ENCODE data around the gene TRMT61A. TPM values are rescaled to one million over a fixed set of nuclear protein-coding genes. Genes with fewer than 3 reads are reported as not detected.
"Not testable (repeated sequence)": the region's sequence is repeated elsewhere in the genome, so short reads cannot be mapped to it uniquely, and the experiment has no call there.

TRMT61A gene
- total and polyA plus RNA-seq, 9 donors = 6.4 to 9.1 (median 7.8) TPM

DNA sequence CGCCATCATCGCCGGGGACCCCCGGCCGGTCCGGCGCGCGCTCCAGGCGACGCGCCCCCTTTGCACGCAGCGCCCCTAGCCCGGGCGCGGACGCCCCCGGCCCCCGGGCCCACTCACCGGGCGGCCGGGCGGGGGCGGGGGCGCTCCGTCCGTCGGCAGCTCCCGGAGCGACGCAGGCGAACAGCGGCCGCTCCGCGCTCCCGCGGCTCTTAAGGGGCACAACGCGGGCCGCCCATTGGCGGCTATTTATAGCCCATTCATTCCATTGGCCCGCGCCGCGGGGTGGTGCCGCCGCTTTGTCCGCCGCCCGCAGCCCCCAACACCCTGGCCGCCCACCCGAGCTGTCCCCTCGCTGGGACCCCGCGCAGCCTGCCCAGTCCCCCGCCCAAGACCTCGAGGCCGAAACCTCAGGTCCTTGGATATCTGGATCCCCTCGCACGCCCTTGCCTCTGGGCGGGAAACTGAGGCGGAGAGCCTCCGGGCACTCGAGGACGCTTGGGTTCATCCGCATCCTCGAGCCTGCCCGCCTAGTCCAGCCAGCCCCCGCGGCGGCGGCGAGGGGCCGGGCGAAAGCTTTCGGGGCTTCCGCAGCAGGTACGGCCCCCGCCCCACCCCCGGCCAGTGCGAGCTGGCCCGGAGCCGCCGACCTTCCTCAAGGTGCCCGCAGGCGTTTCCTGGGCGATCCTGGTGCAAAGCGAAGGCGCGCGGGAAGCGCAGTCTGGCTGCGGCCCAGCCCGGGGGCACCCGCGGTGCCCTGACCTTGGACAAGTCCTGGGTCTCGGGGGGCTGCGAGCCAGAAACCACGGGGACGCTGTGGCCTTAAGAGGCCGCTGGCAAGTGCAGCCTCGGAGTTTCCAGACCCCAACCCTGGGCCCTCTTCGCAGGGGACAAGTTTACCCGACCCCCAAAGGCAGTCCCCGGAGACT lies 6.1 kb upstream of the TRMT61A start, which contains the start of gene CKB:
Gene CKB, minus strand, starts transcription at position 182 of the 926 bp plus-strand sequence. CDS start 337 bp downstream, outside the sequence.
- Histone ChIP-seq H3K4me3 (ENCODE audit: low read length) (peak within 1 kb of the TSS; percentile 51), H3K36me3 (ENCODE audit: control insufficient read depth, insufficient read depth, low read length) (peaks cover 11% of the 10 kb centered on the region), H3K4me1 (ENCODE audit: control insufficient read depth, insufficient read depth, low read length) (peaks cover 75% of the 10 kb centered on the region), H3K27me3 (ENCODE audit: control insufficient read depth, insufficient read depth, low read length) (peaks cover 32% of the 10 kb centered on the region), H3K27ac (ENCODE audit: low read length) (no peak within 1 kb of the TSS), H3K9me3 (replicated peaks; ENCODE audit: control insufficient read depth, low read depth, low read length) (no peaks in the 10 kb centered on the region)
- WGBS (ENCODE audit: insufficient coverage) = under 1% methylated on average over 103 of the region's 107 CpGs
- DNase-seq = peak; percentile 79

DNA sequence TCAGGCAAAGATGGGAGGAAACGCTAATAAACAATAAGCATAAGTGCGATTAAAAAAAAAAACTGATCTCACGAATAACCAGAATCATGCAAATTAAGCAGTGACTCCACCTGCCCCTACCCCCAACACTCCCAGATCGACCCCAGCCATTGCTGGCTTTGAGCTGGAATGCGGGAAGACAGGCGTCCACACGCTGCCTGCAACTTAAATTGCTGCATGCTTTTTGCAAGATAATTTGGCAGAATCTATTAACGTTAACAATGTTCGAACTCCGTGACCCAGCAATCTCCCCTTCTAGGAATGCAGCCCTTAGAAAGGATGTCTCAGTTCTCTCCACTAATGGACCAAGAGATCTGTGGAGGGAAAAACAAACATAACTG lies 5.4 kb upstream of the TRMT61A start:
- no peaks in the 10 kb centered on the region for H3K9me3 ChIP-seq (replicated peaks; ENCODE audit: control insufficient read depth, low read depth, low read length)
- peaks cover 75% of the 10 kb centered on the region for H3K4me1 ChIP-seq (ENCODE audit: control insufficient read depth, insufficient read depth, low read length)
- no peak for DNase-seq
- H3K36me3 ChIP-seq (ENCODE audit: control insufficient read depth, insufficient read depth, low read length) = peaks cover 11% of the 10 kb centered on the region
- no peak overlapping the region for H3K27ac ChIP-seq (ENCODE audit: low read length)
- H3K4me3 ChIP-seq (ENCODE audit: low read length) = no peak overlapping the region
- 21% methylated on average over 7 of the region's 10 CpGs for WGBS (ENCODE audit: insufficient coverage)
- H3K27me3 ChIP-seq (ENCODE audit: control insufficient read depth, insufficient read depth, low read length) = peaks cover 32% of the 10 kb centered on the region

DNA sequence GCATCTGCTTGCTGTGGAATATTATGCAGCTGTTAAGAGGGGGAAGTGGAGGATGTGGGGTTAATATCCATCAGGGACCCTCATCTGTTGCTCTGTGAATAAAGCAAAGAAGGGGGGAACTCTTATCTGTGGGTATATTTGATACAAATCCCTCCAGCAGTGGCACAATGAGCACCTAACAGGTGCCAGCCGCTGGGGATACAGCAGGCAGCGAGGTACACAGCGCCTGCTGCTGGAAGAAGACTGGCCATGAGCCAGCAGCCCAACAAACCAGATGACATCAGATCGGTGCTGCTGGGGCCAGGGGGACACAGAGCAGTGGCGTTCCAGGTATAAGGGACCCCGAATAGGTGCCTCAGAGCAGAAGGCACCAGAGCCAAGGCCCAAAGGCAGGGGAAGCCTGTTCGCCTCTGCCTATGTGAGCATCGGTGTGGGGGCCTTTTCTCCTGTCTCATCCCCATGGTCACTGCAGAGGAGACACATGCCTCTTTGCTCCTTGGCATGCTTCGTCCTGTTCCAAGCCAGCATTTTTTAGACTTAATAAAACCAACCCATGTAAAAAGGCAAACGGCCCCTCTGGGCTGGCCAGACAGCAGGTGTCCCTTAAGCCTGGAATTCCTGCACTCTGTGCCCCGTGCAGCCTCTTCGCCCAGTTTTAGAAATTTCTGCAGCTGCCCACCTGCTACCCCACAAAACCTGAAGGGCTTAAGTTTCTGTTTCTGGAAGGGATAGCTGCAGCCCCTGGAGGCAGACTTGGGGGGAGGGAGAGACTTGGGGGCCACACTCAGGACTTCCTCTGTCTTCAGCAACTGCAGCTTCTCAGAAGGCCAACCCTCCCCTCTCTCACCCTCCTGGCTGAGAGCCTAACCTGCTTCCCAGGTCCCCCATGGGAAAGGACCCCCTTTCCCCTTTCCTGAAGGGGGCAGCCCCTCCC lies 4.7 kb upstream of the TRMT61A start:
- H3K4me1 ChIP-seq (ENCODE audit: control insufficient read depth, insufficient read depth, low read length) = peaks cover 71% of the 10 kb centered on the region
- peaks cover 32% of the 10 kb centered on the region for H3K27me3 ChIP-seq (ENCODE audit: control insufficient read depth, insufficient read depth, low read length)
- WGBS (ENCODE audit: insufficient coverage) = 65% methylated on average over 9 of the region's 12 CpGs
- H3K4me3 ChIP-seq (ENCODE audit: low read length) = no peak overlapping the region
- no peak for DNase-seq
- H3K36me3 ChIP-seq (ENCODE audit: control insufficient read depth, insufficient read depth, low read length) = peaks cover 8% of the 10 kb centered on the region
- no peak overlapping the region for H3K27ac ChIP-seq (ENCODE audit: low read length)
- H3K9me3 ChIP-seq (replicated peaks; ENCODE audit: control insufficient read depth, low read depth, low read length) = no peaks in the 10 kb centered on the region

DNA sequence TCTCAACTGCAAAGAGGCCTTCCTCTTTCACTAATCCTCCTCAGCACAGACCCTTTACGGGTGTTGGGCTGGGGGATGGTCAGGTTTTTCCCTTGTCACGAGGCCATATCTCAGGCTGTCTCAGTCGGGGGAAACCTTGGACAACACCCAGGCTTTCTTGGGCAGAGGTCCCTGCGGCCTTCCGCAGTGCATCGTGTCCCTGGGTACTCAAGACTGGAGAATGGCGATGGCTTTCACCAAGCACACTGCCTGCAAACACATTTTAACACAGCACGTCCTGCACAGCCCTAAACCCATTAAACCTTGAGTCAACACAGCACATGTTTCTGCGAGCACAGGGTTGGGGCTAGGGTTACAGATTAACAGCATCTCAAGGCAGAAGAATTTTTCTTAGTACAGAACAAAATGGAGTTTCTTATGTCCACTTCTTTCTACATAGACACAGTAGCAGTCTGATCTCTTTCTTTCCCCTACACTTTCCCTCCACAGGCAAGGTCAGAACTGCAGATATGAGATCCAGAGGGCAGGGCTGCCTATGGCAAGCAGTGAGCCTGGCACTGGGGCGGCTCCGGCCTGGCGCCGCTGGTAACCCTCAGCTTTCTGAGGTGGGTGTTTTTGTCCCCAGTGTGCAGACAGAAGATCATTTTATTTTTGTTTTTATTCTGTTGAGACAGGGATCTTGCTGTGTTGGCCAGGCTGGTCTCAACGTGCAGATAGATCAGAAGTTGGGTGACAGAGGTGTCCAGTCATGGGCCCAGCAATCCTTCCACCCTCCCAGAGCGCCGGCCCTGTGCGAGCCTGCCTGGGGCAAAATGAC lies 3.4 kb upstream of the TRMT61A start:
- Histone ChIP-seq H3K27me3 (ENCODE audit: control insufficient read depth, insufficient read depth, low read length) (peaks cover 27% of the 10 kb centered on the region), H3K4me1 (ENCODE audit: control insufficient read depth, insufficient read depth, low read length) (peaks cover 70% of the 10 kb centered on the region)
- not testable (repeated sequence) for H3K27ac ChIP-seq (ENCODE audit: low read length); H3K4me3 ChIP-seq (ENCODE audit: low read length); H3K9me3 ChIP-seq (replicated peaks; ENCODE audit: control insufficient read depth, low read depth, low read length); DNase-seq; H3K36me3 ChIP-seq (ENCODE audit: control insufficient read depth, insufficient read depth, low read length)
- 67% methylated on average over 11 of the region's 17 CpGs for WGBS (ENCODE audit: insufficient coverage)

DNA sequence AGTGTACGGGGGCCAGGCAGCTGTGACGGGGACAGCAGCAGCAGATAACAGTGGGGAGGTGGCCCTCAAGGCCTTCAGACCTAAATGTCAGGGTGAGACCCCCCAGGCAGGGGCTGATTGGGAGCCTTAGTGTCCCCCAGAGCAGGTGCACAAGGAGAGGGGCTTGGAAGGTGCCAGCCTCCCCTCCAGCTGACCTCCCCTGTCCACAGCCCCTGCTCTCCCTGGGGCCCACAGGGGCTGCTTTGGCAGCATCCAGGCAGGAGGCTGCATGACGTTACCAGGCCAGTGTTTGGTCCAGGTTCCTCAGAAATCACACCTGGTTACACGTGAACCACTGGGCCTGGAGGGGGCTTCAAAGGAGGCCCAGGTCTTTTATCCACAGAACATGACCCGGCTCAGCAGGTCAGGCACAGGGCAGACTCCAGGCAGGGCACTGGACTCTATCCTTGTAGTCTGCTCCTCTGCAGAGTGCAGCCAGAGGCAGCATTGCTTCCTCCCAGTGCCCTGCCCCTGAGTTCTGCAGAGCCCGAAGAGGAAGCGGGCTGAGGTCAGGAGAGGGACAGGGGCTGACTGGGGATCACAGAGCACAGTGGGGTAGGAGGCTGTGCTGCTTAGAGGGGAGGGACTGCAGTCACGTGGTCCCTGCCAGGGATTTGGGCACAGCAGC lies 2.6 kb upstream of the TRMT61A start:
- Histone ChIP-seq H3K4me1 (ENCODE audit: control insufficient read depth, insufficient read depth, low read length) (peaks cover 66% of the 10 kb centered on the region), H3K36me3 (ENCODE audit: control insufficient read depth, insufficient read depth, low read length) (peaks cover 12% of the 10 kb centered on the region), H3K4me3 (ENCODE audit: low read length) (no peak overlapping the region), H3K27ac (ENCODE audit: low read length) (no peak overlapping the region), H3K9me3 (replicated peaks; ENCODE audit: control insufficient read depth, low read depth, low read length) (no peaks in the 10 kb centered on the region), H3K27me3 (ENCODE audit: control insufficient read depth, insufficient read depth, low read length) (peaks cover 22% of the 10 kb centered on the region)
- no peak for DNase-seq
- 50% methylated on average over 5 of the region's 8 CpGs for WGBS (ENCODE audit: insufficient coverage)

DNA sequence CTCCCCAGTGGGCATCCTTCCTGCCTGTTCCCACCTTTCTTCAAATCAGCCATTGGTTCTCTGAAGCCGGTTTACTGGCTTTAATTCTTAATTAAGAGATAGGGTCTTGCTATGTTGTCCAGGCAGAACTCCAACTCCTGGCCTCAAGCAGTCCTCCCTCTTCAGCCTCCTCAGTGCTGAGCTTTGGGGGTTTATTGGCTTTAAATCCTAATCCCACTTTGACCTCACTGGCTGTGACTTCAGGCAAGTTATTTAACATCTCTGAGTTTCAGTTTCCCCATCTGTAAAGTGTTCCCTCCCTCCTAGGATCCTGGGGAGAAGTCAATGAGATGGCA lies 2.1 kb upstream of the TRMT61A start:
- Histone ChIP-seq H3K27me3 (ENCODE audit: control insufficient read depth, insufficient read depth, low read length) (peaks cover 19% of the 10 kb centered on the region), H3K36me3 (ENCODE audit: control insufficient read depth, insufficient read depth, low read length) (peaks cover 12% of the 10 kb centered on the region), H3K9me3 (replicated peaks; ENCODE audit: control insufficient read depth, low read depth, low read length) (no peaks in the 10 kb centered on the region), H3K4me3 (ENCODE audit: low read length) (no peak overlapping the region), H3K27ac (ENCODE audit: low read length) (no peak overlapping the region), H3K4me1 (ENCODE audit: control insufficient read depth, insufficient read depth, low read length) (peaks cover 66% of the 10 kb centered on the region)
- no CpG with 5 or more reads among the region's 1 CpG for WGBS (ENCODE audit: insufficient coverage)
- DNase-seq = no peak

DNA sequence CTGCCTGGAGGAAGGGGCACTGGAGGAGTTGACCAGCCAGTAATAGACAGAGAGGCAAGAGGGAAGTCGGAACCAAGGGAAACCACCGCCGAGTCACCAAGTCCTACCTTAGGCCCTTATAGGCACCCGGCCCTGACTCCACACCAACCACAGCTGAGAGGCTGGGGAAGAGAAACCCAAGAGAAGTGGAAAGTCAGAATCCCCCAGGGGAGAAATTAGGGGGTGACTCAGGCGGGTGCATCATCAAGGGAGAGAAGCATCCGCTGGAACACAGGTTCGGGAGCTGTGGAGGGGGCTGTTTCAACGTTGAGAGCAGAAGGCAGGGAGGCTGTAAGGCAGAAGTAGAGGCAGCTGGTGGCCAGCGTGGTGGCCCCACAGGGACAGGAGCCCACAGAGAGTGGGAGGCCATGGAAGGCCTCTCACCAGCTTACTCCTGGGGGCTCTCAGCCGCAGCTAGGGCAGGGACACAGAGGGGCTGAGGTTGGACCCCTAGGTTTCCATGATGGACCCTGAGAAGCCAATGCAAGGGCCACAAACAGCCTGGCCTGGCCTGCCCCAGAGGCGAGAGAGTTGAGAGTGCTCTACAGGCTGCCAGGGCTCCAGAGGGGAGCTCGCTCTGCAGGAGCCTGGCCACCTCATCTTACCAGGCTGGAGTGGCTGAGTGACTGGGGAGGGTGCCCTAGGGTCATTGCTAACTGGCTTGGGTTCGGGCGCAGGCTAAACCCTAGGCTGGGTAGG lies 1.4 kb upstream of the TRMT61A start:
- Histone ChIP-seq H3K4me3 (ENCODE audit: low read length) (no peak overlapping the region), H3K27ac (ENCODE audit: low read length) (peak overlapping the region; percentile 93), H3K36me3 (ENCODE audit: control insufficient read depth, insufficient read depth, low read length) (peaks cover 12% of the 10 kb centered on the region), H3K9me3 (replicated peaks; ENCODE audit: control insufficient read depth, low read depth, low read length) (no peaks in the 10 kb centered on the region), H3K27me3 (ENCODE audit: control insufficient read depth, insufficient read depth, low read length) (peaks cover 14% of the 10 kb centered on the region), H3K4me1 (ENCODE audit: control insufficient read depth, insufficient read depth, low read length) (peaks cover 66% of the 10 kb centered on the region)
- DNase-seq = no peak
- 70% methylated on average over 7 of the region's 14 CpGs for WGBS (ENCODE audit: insufficient coverage)

DNA sequence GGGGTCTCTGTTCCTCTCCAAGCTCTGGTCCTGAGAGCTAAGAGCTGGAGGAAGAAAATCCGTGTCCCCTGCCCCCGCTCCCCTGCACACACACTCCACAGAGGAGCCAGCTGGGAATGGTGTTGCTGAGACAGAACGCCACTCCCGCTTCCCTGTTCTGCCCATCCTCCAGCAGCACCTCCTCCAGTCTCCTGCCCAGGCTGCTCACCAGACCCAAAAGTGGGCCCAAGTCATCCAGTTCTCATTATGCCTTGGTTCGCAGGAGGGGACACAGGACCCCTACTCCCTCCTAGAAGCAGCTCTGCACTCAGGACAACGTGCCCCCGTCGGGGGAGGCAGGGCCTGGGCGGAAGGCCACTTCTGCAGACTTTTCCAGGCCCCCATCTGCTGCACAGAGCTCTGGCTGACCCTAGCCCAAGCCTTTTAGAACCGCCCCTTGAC lies 830 bp upstream of the TRMT61A start:
- Histone ChIP-seq H3K4me3 (ENCODE audit: low read length) (peak overlapping the region; percentile 73), H3K4me1 (ENCODE audit: control insufficient read depth, insufficient read depth, low read length) (peaks cover 62% of the 10 kb centered on the region), H3K27me3 (ENCODE audit: control insufficient read depth, insufficient read depth, low read length) (peaks cover 9% of the 10 kb centered on the region), H3K27ac (ENCODE audit: low read length) (peak overlapping the region; percentile 93), H3K36me3 (ENCODE audit: control insufficient read depth, insufficient read depth, low read length) (peaks cover 17% of the 10 kb centered on the region), H3K9me3 (replicated peaks; ENCODE audit: control insufficient read depth, low read depth, low read length) (no peaks in the 10 kb centered on the region)
- WGBS (ENCODE audit: insufficient coverage) = 23% methylated on average over 7 of the region's 10 CpGs
- no peak for DNase-seq
